HCT116 (cell line): ENCODE results near the gene SLC66A2. TPM values are rescaled to one million over a fixed set of nuclear protein-coding genes. Genes with fewer than 3 reads are reported as not detected.

Experiments used
- ATAC-seq: fragments of 200-7000 bp; cut with Tn5 transposase; 2 replicates; pipeline ENCODE4 v1.9.1; 2020; ENCODE audit warnings: mild to moderate bottlenecking, moderate library complexity
- BruUV-seq: library from RNA; stranded (reverse); fragments of 400-500 nt; replicated peaks from 2 replicates; lab custom pipeline; 2021; lab: Mats Ljungman, UMichigan
- CTCF ChIA-PET: fragments of 300-600 bp; sonication (Branson Sonifier 250); formaldehyde crosslinking; loops from one replicate; lab custom pipeline; 2021; ENCODE audit warnings: antibody characterized with exemption; lab: Charles Lee
- POLR2A ChIA-PET: fragments of 300-600, 350-600 bp; sonication (Branson Sonifier 250); formaldehyde crosslinking; loops from one replicate; lab custom pipeline; 2021; ENCODE audit warnings: antibody characterized with exemption; lab: Charles Lee
- RAD21 ChIA-PET, 2 experiments: fragments of 300-600 bp; sonication (Branson Sonifier 250); formaldehyde crosslinking; loops; one replicate each; lab custom pipeline; 2023; ENCODE audit warnings: low total read pairs in 2 of 2; ENCODE audit not compliant: uncharacterized antibody in 2 of 2, unreplicated experiment in 2 of 2, low non-redundant PET in 1 of 2; lab: Charles Lee
- DNase-seq: peaks from one replicate; pipeline ENCODE4 v3.0.0-alpha.2; 2010; ENCODE audit warnings: low read depth, low spot score
- H2AFZ ChIP-seq: fragments of 200-600 bp; shearing (Covaris generic), sonication (generic); 2 replicates; pipeline ENCODE4 v1.6.1; 2017; ENCODE audit warnings: low read depth, mixed run types, mixed read lengths, antibody characterized with exemption, low read length; ENCODE audit not compliant: poor library complexity, severe bottlenecking
- H3K27ac ChIP-seq: 2 replicates; pipeline ENCODE4 v1.5.1; 2012; ENCODE audit warnings: low read depth, low read length
- H3K27me3 ChIP-seq: fragments of 200-600 bp; sonication (generic); 2 replicates; pipeline ENCODE4 v1.6.1; 2016; ENCODE audit warnings: mixed run types, low read length, mixed read lengths; ENCODE audit not compliant: insufficient read depth
- H3K36me3 ChIP-seq, 2 experiments: fragments of 200-500 bp in 1 of 2; fragments of 200-600 bp in 1 of 2; sonication (Bioruptor generic) in 1 of 2; sonication (generic) in 1 of 2; 2 replicates each; pipeline versions ENCODE4 v1.5.1 to v1.6.1; 2014 to 2016; ENCODE audit warnings: low read length in 2 of 2, inconsistent platforms in 1 of 2, mixed read lengths in 1 of 2, mixed run types in 1 of 2; ENCODE audit not compliant: insufficient read depth in 2 of 2, control insufficient read depth in 1 of 2
- H3K4me1 ChIP-seq, 2 experiments: fragments of 200-600 bp in 1 of 2; sonication (generic) in 1 of 2; 2 replicates each; pipeline versions ENCODE4 v1.5.1 to v1.6.1; 2012 to 2017; ENCODE audit warnings: low read length in 2 of 2, inconsistent platforms in 1 of 2, mild to moderate bottlenecking in 1 of 2, mixed read lengths in 1 of 2, mixed run types in 1 of 2, moderate library complexity in 1 of 2; ENCODE audit not compliant: insufficient read depth in 2 of 2, control insufficient read depth in 1 of 2
- H3K4me2 ChIP-seq: fragments of 200-600 bp; sonication (generic); 2 replicates; pipeline ENCODE4 v1.6.1; 2017; ENCODE audit warnings: mixed run types, low read length, mixed read lengths
- H3K4me3 ChIP-seq, 2 experiments: fragments of 200-600 bp in 1 of 2; sonication (generic) in 1 of 2; replicated peaks in 1 of 2; 2 replicates each; pipeline ENCODE4 v1.5.1; 2011 to 2016; ENCODE audit warnings: low read length in 2 of 2, control low read depth in 1 of 2, low read depth in 1 of 2, mild to moderate bottlenecking in 1 of 2, mixed read lengths in 1 of 2, mixed run types in 1 of 2
- H3K79me2 ChIP-seq: fragments of 200-600 bp; sonication (generic); 2 replicates; pipeline ENCODE4 v1.6.1; 2017; ENCODE audit warnings: mild to moderate bottlenecking, mixed run types, low read length, moderate library complexity, mixed read lengths; ENCODE audit not compliant: insufficient read depth
- H3K9ac ChIP-seq: fragments of 200-600 bp; sonication (generic); 2 replicates; pipeline ENCODE4 v1.6.1; 2016; ENCODE audit warnings: low read length, mixed read lengths
- H3K9me2 ChIP-seq: fragments of 200-600 bp; sonication (generic), shearing (Covaris generic); 2 replicates; pipeline ENCODE4 v1.6.1; 2017; ENCODE audit warnings: mixed run types, mild to moderate bottlenecking, moderate library complexity; ENCODE audit not compliant: insufficient read depth
- H3K9me3 ChIP-seq, 2 experiments: fragments of 200-500 bp in 1 of 2; fragments of 200-600 bp in 1 of 2; sonication (Bioruptor generic) in 1 of 2; sonication (generic) in 1 of 2; 2 replicates each; pipeline ENCODE4 v1.6.1; 2014 to 2017; ENCODE audit warnings: low read length in 2 of 2, mixed read lengths in 2 of 2, inconsistent platforms in 1 of 2, low read depth in 1 of 2, mild to moderate bottlenecking in 1 of 2, mixed run types in 1 of 2, moderate library complexity in 1 of 2; ENCODE audit not compliant: control insufficient read depth in 1 of 2, insufficient read depth in 1 of 2
- H4K20me1 ChIP-seq: fragments of 200-600 bp; sonication (generic), shearing (Covaris generic); 2 replicates; pipeline ENCODE4 v1.6.1; 2017; ENCODE audit warnings: mixed run types, mild to moderate bottlenecking, moderate library complexity; ENCODE audit not compliant: insufficient read depth
- ATF3 ChIP-seq: IDR thresholded peaks from 2 replicates; pipeline ENCODE4 v1.6.1; 2012
- CBX3 ChIP-seq: IDR thresholded peaks from 2 replicates; pipeline ENCODE4 v1.6.1; 2012; ENCODE audit warnings: low read depth
- CTCF ChIP-seq, 3 experiments: fragments of 200-600 bp in 1 of 3; sonication (generic) in 1 of 3; IDR thresholded peaks in 2 of 3; conservative IDR thresholded peaks in 1 of 3; 2 replicates each; pipeline ENCODE4 v1.5.1; 2012 to 2017; ENCODE audit warnings: low read depth in 2 of 3, low read length in 2 of 3, antibody characterized with exemption in 1 of 3, borderline replicate concordance in 1 of 3, control low read depth in 1 of 3, mild to moderate bottlenecking in 1 of 3, mixed read lengths in 1 of 3, mixed run types in 1 of 3, moderate library complexity in 1 of 3; ENCODE audit not compliant: insufficient read depth in 1 of 3
- ELF1 ChIP-seq: IDR thresholded peaks from 2 replicates; pipeline ENCODE4 v1.6.1; 2012; ENCODE audit warnings: low read depth, borderline replicate concordance
- EZH2 ChIP-seq: fragments of 200-600 bp; sonication (generic); IDR thresholded peaks from 2 replicates; pipeline ENCODE4 v1.6.1; 2017; ENCODE audit warnings: antibody characterized with exemption, mixed run types
- FOSL1 ChIP-seq: IDR thresholded peaks from 2 replicates; pipeline ENCODE4 v1.6.1; 2012; ENCODE audit warnings: low read depth
- MAX ChIP-seq: IDR thresholded peaks from 2 replicates; pipeline ENCODE4 v1.6.1; 2012
- POLR2A ChIP-seq: IDR thresholded peaks from 2 replicates; pipeline ENCODE4 v1.7.0; 2011; ENCODE audit warnings: borderline replicate concordance; ENCODE audit not compliant: insufficient read depth, insufficient read length; ENCODE audit errors: extremely low read depth
- POLR2AphosphoS5 ChIP-seq: IDR thresholded peaks from 2 replicates; pipeline ENCODE4 v1.6.1; 2011; ENCODE audit warnings: mild to moderate bottlenecking, low read depth, low read length, moderate library complexity
- RAD21 ChIP-seq: IDR thresholded peaks from 2 replicates; pipeline ENCODE4 v1.6.1; 2012; ENCODE audit warnings: low read depth, mild to moderate bottlenecking
- SIN3A ChIP-seq: IDR thresholded peaks from 2 replicates; pipeline ENCODE4 v1.6.1; 2012; ENCODE audit warnings: low read depth
- SRF ChIP-seq: IDR thresholded peaks from 2 replicates; pipeline ENCODE4 v1.6.1; 2012; ENCODE audit warnings: low read depth
- TCF7L2 ChIP-seq: IDR thresholded peaks from 2 replicates; pipeline ENCODE4 v1.7.0; 2011; ENCODE audit warnings: borderline replicate concordance, inconsistent platforms; ENCODE audit not compliant: insufficient read depth, insufficient read length; ENCODE audit errors: extremely low read depth
- ZNF274 ChIP-seq: fragments of 200-500 bp; sonication (Bioruptor generic); IDR thresholded peaks from 2 replicates; pipeline ENCODE4 v1.6.1; 2014; ENCODE audit warnings: mild to moderate bottlenecking, low read depth, low read length, inconsistent platforms
- intact Hi-C: fragments of 100-400 bp; cut with micrococcal nuclease; formaldehyde crosslinking; loops from 2 replicates; pipeline ENCODE4 v1.10.0; 2022
- total RNA-seq: library from RNA; stranded (reverse); gene quantifications from one replicate; pipeline ENCODE4 v1.2.1, GENCODE V29; 2021; ENCODE audit not compliant: unreplicated experiment

SLC66A2 gene
- total RNA-seq, 1 experiment from 2014 or later, result 44.9 TPM

- no peak for ATAC-seq
- H3K4me3 ChIP-seq, result no peak overlapping the region
- no peak for DNase-seq
- no peaks in the 10 kb centered on the region for H3K9me3 ChIP-seq
- no peaks in the 10 kb centered on the region for H3K27me3 ChIP-seq
- H2AFZ ChIP-seq, result no peak overlapping the region
- H3K79me2 ChIP-seq, result peaks cover 98% of the 10 kb centered on the region
- H3K27ac ChIP-seq, result no peak overlapping the region
- POLR2A ChIA-PET, result no interaction called here
- CTCF ChIA-PET, result no interaction called here
- no peak overlapping the region for H3K9ac ChIP-seq
- H3K4me2 ChIP-seq, result no peak overlapping the region
- no peaks in the 10 kb centered on the region for H3K9me2 ChIP-seq
- H3K4me1 ChIP-seq, result no peaks in the 10 kb centered on the region
- RAD21 ChIA-PET, result no interaction called here
- peaks cover 31 to 49% of the 10 kb centered on the region in 2 experiments for H3K36me3 ChIP-seq
- intact Hi-C loops, result no loop called here
- no TSS peak for BruUV-seq
- no peak for TF ChIP-seq FOSL1
- no peak for TF ChIP-seq ELF1
- no peak for TF ChIP-seq TCF7L2
- no peak for TF ChIP-seq SIN3A
- no peak for TF ChIP-seq ATF3
- TF ChIP-seq SRF, result no peak
- TF ChIP-seq ZNF274, result no peak
- no peak for TF ChIP-seq EZH2
- no peak for TF ChIP-seq POLR2AphosphoS5
- H4K20me1 ChIP-seq, result peaks cover 60% of the 10 kb centered on the region; the same call in 1 of the 2 replicates
Measured at GRCh38 chr18:79975985-79976680, 24.7 kb upstream of the SLC66A2 start.

- ChIA-PET CTCF (no interaction called here), RAD21 (no interaction called here), POLR2A (no interaction called here)
- peaks cover 98% of the 10 kb centered on the region for H3K79me2 ChIP-seq
- no peak for ATAC-seq
- H2AFZ ChIP-seq, result no peak overlapping the region
- intact Hi-C loops, result no loop called here
- no peak overlapping the region for H3K27ac ChIP-seq
- H3K36me3 ChIP-seq, result peaks cover 34 to 46% of the 10 kb centered on the region in 2 experiments
- BruUV-seq, result no TSS peak
- H3K9me2 ChIP-seq, result no peaks in the 10 kb centered on the region
- peaks cover 54% of the 10 kb centered on the region; the same call in 1 of the 2 replicates for H4K20me1 ChIP-seq
- no peak overlapping the region for H3K4me2 ChIP-seq
- no peaks in the 10 kb centered on the region for H3K9me3 ChIP-seq
- no peak for DNase-seq
- H3K27me3 ChIP-seq, result no peaks in the 10 kb centered on the region
- no peaks in the 10 kb centered on the region; a peak in 1 of 4 replicates for H3K4me1 ChIP-seq
- no peak overlapping the region for H3K9ac ChIP-seq
- no peak overlapping the region for H3K4me3 ChIP-seq
- no peak for TF ChIP-seq FOSL1
- TF ChIP-seq CTCF (IDR thresholded peaks at IDR 0.05 in 2 of 3, conservative IDR thresholded peaks at IDR 0.05 in 1 of 3; ENCODE audit: borderline replicate concordance in 1 of 3, insufficient read depth in 1 of 3, low read depth in 2 of 3, low read length in 2 of 3), result no peak
- no peak for TF ChIP-seq CBX3
- no peak for TF ChIP-seq POLR2AphosphoS5
- no peak for TF ChIP-seq MAX
- TF ChIP-seq ELF1, result no peak
- no peak for TF ChIP-seq RAD21
- no peak for TF ChIP-seq ZNF274
- no peak for TF ChIP-seq POLR2A
- no peak for TF ChIP-seq ATF3
Measured at GRCh38 chr18:79975043-79975442, 23.6 kb upstream of the SLC66A2 start.
